ENCODE measurements around the gene TTC39A.

GRCh38 chr1:51306950-51307349 lies 23.4 kb downstream of the TTC39A start:
- TF ChIP-seq EZH2 (optimal IDR thresholded peaks at IDR 0.05; ENCODE audit: low read depth, low read length): no peak
- TF ChIP-seq CTCF (IDR thresholded peaks at IDR 0.05; ENCODE audit: low read length): no peak

All from MM.1S (cell line).